ENCODE results near the gene RNLS.

The RNLS gene

GRCh38 chr10:88555190-88555908 lies 27.8 kb downstream of the RNLS start:
- POLR2A ChIA-PET: no interaction called here
- Histone ChIP-seq H3K9me3 (ENCODE audit: control insufficient read depth, insufficient read depth, low read depth, low read length) (no peaks in the 10 kb centered on the region), H3K4me1 (ENCODE audit: control insufficient read depth, insufficient read depth, low read length) (no peaks in the 10 kb centered on the region), H3K36me3 (ENCODE audit: control insufficient read depth in 2 of 2, insufficient read depth in 1 of 2, low read length in 2 of 2) (no peaks in the 10 kb centered on the region), H3K27ac (ENCODE audit: extremely low read depth, low read depth, low read length) (no peak overlapping the region), H3K4me3 (ENCODE audit: low read depth, low read length) (no peak overlapping the region)
- TF ChIP-seq KLF7 (tag by site-specific recombination; IDR thresholded peaks at IDR 0.05; ENCODE audit: borderline replicate concordance) (no peak), ZNF223 (tag by site-specific recombination; IDR thresholded peaks at IDR 0.05) (no peak), GLIS2 (tag by site-specific recombination; IDR thresholded peaks at IDR 0.05) (no peak), ZNF585B (tag by site-specific recombination; IDR thresholded peaks at IDR 0.05) (no peak), HOXA7 (CRISPR knock-in tag; IDR thresholded peaks at IDR 0.05; ENCODE audit: borderline replicate concordance) (no peak), ZNF610 (tag by site-specific recombination; IDR thresholded peaks at IDR 0.05; ENCODE audit: borderline replicate concordance) (no peak), ZNF211 (tag by site-specific recombination; IDR thresholded peaks at IDR 0.05; ENCODE audit: low read depth) (no peak), BCL11A (tag by site-specific recombination; IDR thresholded peaks at IDR 0.05; ENCODE audit: low read depth) (no peak), ZBTB1 (tag by site-specific recombination; IDR thresholded peaks at IDR 0.05) (no peak), TSHZ1 (tag by site-specific recombination; IDR thresholded peaks at IDR 0.05; ENCODE audit: borderline replicate concordance) (no peak), ZNF266 (tag by site-specific recombination; IDR thresholded peaks at IDR 0.05; ENCODE audit: low read depth) (no peak), TRIM28 (IDR thresholded peaks at IDR 0.05; ENCODE audit: borderline replicate concordance, low read length) (no peak), FEZF1 (tag by site-specific recombination; IDR thresholded peaks at IDR 0.05) (no peak), GLIS1 (tag by site-specific recombination; IDR thresholded peaks at IDR 0.05) (no peak), GLI4 (tag by site-specific recombination; IDR thresholded peaks at IDR 0.05) (no peak), ZNF791 (tag by site-specific recombination; IDR thresholded peaks at IDR 0.05) (no peak), ZNF514 (tag by site-specific recombination; IDR thresholded peaks at IDR 0.05) (no peak), MYNN (tag by site-specific recombination; IDR thresholded peaks at IDR 0.05; ENCODE audit: borderline replicate concordance) (no peak), SCRT1 (tag by site-specific recombination; IDR thresholded peaks at IDR 0.05; ENCODE audit: borderline replicate concordance) (no peak)
- CTCF ChIA-PET: interaction anchor here (0.6 to 4.2 kb wide), 7 partner anchors 10 to 705 kb away, joined by 3 to 28 read pairs (median 4); no protein-coding TSS in a partner anchor

GRCh38 chr10:88553116-88553752 lies 29.9 kb downstream of the RNLS start:
- ChIA-PET CTCF (interaction anchor here (0.6 to 4.2 kb wide), 20 partner anchors 8 to 868 kb away, joined by 3 to 28 read pairs (median 4); no protein-coding TSS in a partner anchor), POLR2A (no interaction called here)
- no peak overlapping the region for H3K27ac ChIP-seq (ENCODE audit: extremely low read depth, low read depth, low read length)
- H3K4me1 ChIP-seq (ENCODE audit: control insufficient read depth, insufficient read depth, low read length): no peaks in the 10 kb centered on the region
- H3K9me3 ChIP-seq (ENCODE audit: control insufficient read depth, insufficient read depth, low read depth, low read length): no peaks in the 10 kb centered on the region
- H3K4me3 ChIP-seq (ENCODE audit: low read depth, low read length): no peak overlapping the region
- no peaks in the 10 kb centered on the region for H3K36me3 ChIP-seq (ENCODE audit: control insufficient read depth in 2 of 2, insufficient read depth in 1 of 2, low read length in 2 of 2)
- TF ChIP-seq ZNF654 (tag by site-specific recombination; IDR thresholded peaks at IDR 0.05; ENCODE audit: low read depth) (peak; percentile 92), PRDM6 (tag by site-specific recombination; IDR thresholded peaks at IDR 0.05) (0 out of 2 replicates have a peak, but pooled peaks have one; percentile 11), SCRT2 (tag by site-specific recombination; IDR thresholded peaks at IDR 0.05) (peak; percentile 48; the same call in 1 of the 2 replicates), CTCF (tag by site-specific recombination; IDR thresholded peaks at IDR 0.05) (0 out of 2 replicates have a peak, but pooled peaks have one; percentile 41), ZNF792 (tag by site-specific recombination; IDR thresholded peaks at IDR 0.05) (no peak), ZBTB44 (tag by site-specific recombination; IDR thresholded peaks at IDR 0.05) (peak; percentile 51; the same call in 1 of the 2 replicates), ZNF184 (tag by site-specific recombination; IDR thresholded peaks at IDR 0.05) (no peak)
